Putamen (tissue), 1 donor: Measurements from ENCODE around the gene CACNA1A.

Experiments used
- DNase-seq: peaks from one replicate; pipeline ENCODE4 v3.0.0-alpha.2; 2016; ENCODE audit warnings: low spot score

CACNA1A gene

DNA sequence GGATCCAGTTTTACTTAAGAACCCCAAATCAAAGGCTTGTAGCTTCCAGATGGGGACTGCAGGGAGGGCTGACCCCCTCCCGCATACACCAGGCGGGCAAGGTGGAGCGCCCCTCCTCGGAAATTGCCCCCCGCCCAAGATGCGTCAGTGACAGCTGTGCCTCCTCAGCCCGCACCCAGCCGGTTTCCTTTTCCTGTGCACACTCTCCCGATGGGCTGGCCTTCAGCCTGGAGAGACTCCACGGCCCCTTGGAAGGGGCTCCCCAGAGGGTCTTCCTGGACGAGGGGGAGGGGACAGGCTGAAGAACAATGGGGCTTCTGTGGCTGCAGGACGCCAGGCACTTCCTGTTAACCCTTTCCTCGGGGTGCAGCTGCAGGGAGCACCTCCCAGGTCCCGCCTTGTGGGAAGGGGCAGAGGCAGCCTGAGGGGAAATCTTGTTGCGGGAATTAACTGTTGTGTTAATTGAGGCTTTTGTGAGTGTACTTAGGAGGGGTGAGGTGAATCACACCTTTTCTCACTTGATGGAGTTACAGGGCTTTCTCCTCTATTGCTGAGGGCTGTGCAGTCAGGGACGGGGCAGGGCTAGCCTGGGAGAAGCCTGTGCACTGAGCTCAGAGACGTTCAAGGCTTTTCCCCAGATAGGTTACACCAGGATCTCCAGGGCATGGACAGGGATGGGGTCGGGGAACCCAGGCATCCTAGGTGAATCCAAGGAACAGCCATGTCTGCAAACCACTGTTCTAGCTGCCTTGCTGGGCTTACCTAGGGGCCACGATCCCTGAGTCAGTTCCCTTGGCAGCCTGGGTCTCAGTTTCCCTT lies 341.7 kb downstream of the CACNA1A start:
- no peak for DNase-seq

DNA sequence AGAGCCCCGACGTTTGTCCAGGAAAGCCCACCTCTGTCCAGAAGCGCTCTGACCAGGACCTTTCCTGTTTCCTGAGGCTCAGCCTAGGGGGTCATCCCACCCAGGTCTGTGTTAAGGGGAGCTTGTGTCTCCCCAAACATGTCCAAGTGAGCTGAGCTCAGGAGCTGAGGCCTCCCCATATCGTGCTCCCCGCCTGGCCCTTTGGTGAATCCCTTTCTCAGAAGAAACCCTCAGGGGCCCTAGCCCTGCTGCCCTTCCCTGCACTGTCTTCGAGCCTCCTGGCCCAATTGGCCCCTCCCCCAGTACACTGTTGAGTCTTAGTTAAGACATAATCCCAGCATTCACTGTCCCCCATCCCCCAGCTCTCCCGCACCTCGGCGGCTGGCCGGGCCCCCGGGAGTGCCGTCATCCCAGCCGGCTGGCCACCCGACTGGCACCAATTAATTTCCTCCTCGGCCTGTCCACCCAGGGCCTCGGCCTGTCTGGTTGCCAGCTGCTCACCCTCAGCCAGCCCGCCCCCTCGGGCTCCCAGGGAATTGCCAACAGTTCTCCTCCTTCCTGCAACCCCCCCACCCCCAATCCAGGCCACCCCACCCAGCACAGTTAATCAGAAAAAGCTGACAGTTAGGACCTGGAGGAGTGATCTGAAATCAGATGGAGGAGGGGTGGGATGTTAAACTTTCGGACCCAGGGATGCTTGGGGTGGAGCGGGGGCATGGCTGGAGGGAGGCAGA lies 342.5 kb downstream of the CACNA1A start:
- peak; percentile 22 for DNase-seq

DNA sequence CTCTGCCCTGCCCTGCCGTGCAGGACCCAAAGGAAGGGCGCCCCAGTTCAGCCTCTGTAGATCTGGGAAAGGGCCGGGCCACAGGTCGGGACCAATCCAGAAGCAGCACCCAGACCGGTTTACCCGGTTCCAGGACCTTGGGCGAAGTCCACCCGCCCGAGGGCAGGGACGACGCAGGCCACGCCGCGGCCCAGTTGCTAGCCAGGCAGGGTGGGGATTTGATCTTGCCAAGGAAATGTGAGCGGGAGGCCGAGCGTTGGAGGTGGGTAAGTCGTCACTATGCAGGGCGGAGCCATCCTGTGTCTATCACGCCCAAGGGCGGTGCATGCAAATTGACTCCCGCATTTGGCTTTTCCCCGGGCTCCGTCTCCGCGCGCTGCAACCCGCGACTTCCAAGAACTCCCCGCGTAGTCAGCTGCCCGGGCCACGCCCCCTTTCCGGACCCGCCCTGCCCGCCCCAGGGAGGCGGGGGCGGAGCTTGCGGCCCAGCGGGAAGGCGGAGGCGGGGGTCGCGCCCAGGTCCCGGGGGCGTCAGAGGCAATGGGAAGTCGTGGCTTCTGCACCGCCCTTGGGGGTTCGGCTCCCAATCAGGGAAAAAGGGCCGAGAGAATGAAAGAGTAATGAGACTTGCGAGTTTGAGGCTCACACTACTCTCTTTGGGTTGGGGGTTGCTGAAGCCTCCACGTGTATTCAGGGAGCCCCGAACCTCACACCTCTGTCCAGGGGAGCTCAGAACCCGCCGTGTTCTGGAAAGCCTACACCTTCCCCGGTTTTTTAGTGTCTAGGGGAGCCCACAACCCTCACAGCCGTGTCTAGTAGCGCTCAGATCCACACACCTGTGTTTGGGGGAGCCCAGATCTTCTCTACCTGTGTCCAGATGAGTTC lies 343.3 kb downstream of the CACNA1A start:
- peak; percentile 89 for DNase-seq

DNA sequence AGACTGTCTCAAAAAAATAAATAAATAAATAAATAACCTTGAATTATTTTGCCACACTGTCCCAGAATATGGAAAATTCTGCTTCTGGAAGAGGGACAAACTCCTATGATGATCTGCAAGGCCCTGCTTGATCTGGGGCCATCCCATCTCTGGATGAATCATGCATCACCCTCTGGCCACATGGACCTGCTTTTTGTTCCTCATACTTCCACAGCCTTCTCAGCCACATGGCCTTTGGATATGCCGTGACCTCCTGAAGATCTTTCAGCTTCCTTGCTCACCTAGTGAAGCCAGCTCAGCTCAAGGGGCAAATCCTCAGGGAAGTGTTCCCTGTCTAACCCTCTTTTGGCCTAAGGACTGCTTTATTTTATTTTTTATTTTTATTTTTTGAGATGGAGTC lies 345.7 kb downstream of the CACNA1A start:
- DNase-seq, result no peak

DNA sequence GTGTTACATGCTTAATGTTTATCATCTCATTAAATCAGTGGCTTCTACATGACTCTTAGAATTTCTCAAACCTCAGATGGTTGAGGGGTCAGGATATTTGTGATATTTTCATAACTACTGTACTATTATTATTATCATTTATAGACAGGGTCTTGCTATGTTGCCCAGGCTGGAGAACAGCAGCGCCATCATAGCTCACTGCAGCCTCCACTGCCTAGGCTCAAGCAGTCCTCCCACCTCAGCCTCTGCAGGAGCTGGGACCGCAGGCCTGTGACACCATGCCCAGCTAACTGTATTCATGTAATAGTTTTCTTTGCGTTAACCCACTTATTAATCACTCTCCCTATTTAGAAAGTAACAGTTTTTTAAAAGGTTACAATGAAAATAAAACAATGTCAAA lies 346.6 kb downstream of the CACNA1A start:
- DNase-seq, result no peak
